ENCODE results near the gene SUFU. TPM values are rescaled to one million over a fixed set of nuclear protein-coding genes. Genes with fewer than 3 reads are reported as not detected.
A peak's percentile ranks its signal among the peaks of the same experiment; 100 is the strongest.

The SUFU gene
- total RNA-seq, 2 experiments from 2014 or later: 8.2 to 10.0 TPM

GRCh38 chr10:102673819-102674511, 170.2 kb downstream of the SUFU start:
- Mint-ChIP-seq H3K27ac (peak overlapping the region; percentile 34), H3K4me3 (peak overlapping the region; percentile 64), H3K36me3 (no peaks in the 10 kb centered on the region), H3K27me3 (no peaks in the 10 kb centered on the region), H3K4me1 (ENCODE audit: low read depth) (peaks cover 33% of the 10 kb centered on the region), H3K9me3 (no peaks in the 10 kb centered on the region)
- intact Hi-C loops (cut with micrococcal nuclease): loop anchor here (1.0 to 2.0 kb wide), 3 partner anchors 13 to 41 kb away; partner anchors contain the start of genes ARL3 and SFXN2
- POLR2A ChIA-PET: interaction anchor here (1.0 to 3.0 kb wide), 4 partner anchors 13 to 40 kb away, joined by 4 to 17 read pairs (median 12); partner anchors contain the start of genes ARL3, SFXN2 and TRIM8
- CTCF ChIA-PET: interaction anchor here (0.6 to 2.8 kb wide), 7 partner anchors 9 to 170 kb away, joined by 3 to 16 read pairs (median 4); partner anchors contain the start of genes ACTR1A, ARL3, SFXN2 and SUFU
- DNase-seq: peak; percentile 82

GRCh38 chr10:102674566-102674965, 170.8 kb downstream of the SUFU start:
- POLR2A ChIA-PET: interaction anchor here (1.0 to 3.0 kb wide), 4 partner anchors 14 to 39 kb away, joined by 4 to 17 read pairs (median 12); partner anchors contain the start of genes ARL3, SFXN2 and TRIM8
- H3K27me3 Mint-ChIP-seq: no peaks in the 10 kb centered on the region
- DNase-seq: no peak
- no peak overlapping the region for H3K4me3 Mint-ChIP-seq
- H3K4me1 Mint-ChIP-seq (ENCODE audit: low read depth): peaks cover 33% of the 10 kb centered on the region
- H3K27ac Mint-ChIP-seq: no peak overlapping the region
- intact Hi-C loops (cut with micrococcal nuclease): loop anchor here (1.0 to 2.0 kb wide), 3 partner anchors 13 to 40 kb away; partner anchors contain the start of genes ARL3 and SFXN2
- H3K36me3 Mint-ChIP-seq: no peaks in the 10 kb centered on the region
- CTCF ChIA-PET: interaction anchor here (1.1 to 2.8 kb wide), 7 partner anchors 10 to 171 kb away, joined by 3 to 16 read pairs (median 5); partner anchors contain the start of genes ACTR1A and SUFU
- H3K9me3 Mint-ChIP-seq: no peaks in the 10 kb centered on the region

- Mint-ChIP-seq H3K4me1 (ENCODE audit: low read depth) (peaks cover 33% of the 10 kb centered on the region), H3K36me3 (no peaks in the 10 kb centered on the region), H3K27ac (no peak overlapping the region), H3K27me3 (no peaks in the 10 kb centered on the region), H3K9me3 (no peaks in the 10 kb centered on the region), H3K4me3 (no peak overlapping the region)
- CTCF ChIA-PET: interaction anchor here (0.6 to 2.8 kb wide), 9 partner anchors 11 to 863 kb away, joined by 3 to 16 read pairs (median 4); partner anchors contain the start of genes ACTR1A, ARL3, SFXN2 and SUFU
- POLR2A ChIA-PET: interaction anchor here (1.0 to 3.0 kb wide), 5 partner anchors 9 to 39 kb away, joined by 4 to 17 read pairs (median 10); partner anchors contain the start of genes ARL3, SFXN2 and TRIM8
- intact Hi-C loops (cut with micrococcal nuclease): loop anchor here (2.0 kb wide), 1 partner anchor 40 kb away; the partner anchor contains the start of genes ARL3 and SFXN2
- DNase-seq: no peak
These were observed 171.4 kb downstream of the SUFU start for GRCh38 chr10:102675011-102675665.

- intact Hi-C loops (cut with micrococcal nuclease): loop anchor here (2.0 kb wide), 1 partner anchor 39 kb away; the partner anchor contains the start of genes ARL3 and SFXN2
- POLR2A ChIA-PET: interaction anchor here (0.7 to 3.0 kb wide), 6 partner anchors 10 to 38 kb away, joined by 4 to 17 read pairs (median 7); partner anchors contain the start of genes ARL3 and SFXN2
- Mint-ChIP-seq H3K9me3 (no peaks in the 10 kb centered on the region), H3K4me3 (no peak overlapping the region), H3K36me3 (no peaks in the 10 kb centered on the region), H3K27ac (no peak overlapping the region), H3K27me3 (no peaks in the 10 kb centered on the region), H3K4me1 (ENCODE audit: low read depth) (peaks cover 33% of the 10 kb centered on the region)
- CTCF ChIA-PET: interaction anchor here (0.6 to 2.8 kb wide), 11 partner anchors 13 to 1095 kb away, joined by 3 to 16 read pairs (median 3); partner anchors contain the start of genes ARL3 and SFXN2
- DNase-seq: no peak
These were observed 172.1 kb downstream of the SUFU start for GRCh38 chr10:102675666-102676533.

GRCh38 chr10:102676534-102677315, 173.0 kb downstream of the SUFU start:
- intact Hi-C loops (cut with micrococcal nuclease): no loop called here

GRCh38 chr10:102677331-102678067, 173.7 kb downstream of the SUFU start:
- peaks cover 1% of the 10 kb centered on the region for H3K36me3 Mint-ChIP-seq
- ChIA-PET CTCF (interaction anchor here (0.7 to 1.7 kb wide), 4 partner anchors 8 to 93 kb away, joined by 3 to 6 read pairs (median 4); no protein-coding TSS in a partner anchor), POLR2A (no interaction called here)
- no peaks in the 10 kb centered on the region for H3K9me3 Mint-ChIP-seq
- DNase-seq: no peak
- no peak overlapping the region for H3K27ac Mint-ChIP-seq
- no peak overlapping the region for H3K4me3 Mint-ChIP-seq
- peaks cover 45% of the 10 kb centered on the region for H3K4me1 Mint-ChIP-seq (ENCODE audit: low read depth)
- intact Hi-C loops (cut with micrococcal nuclease): no loop called here
- H3K27me3 Mint-ChIP-seq: no peaks in the 10 kb centered on the region

More at GRCh38 chr10:102676534-102677315, 173.0 kb downstream of the SUFU start:
- POLR2A ChIA-PET: interaction anchor here (0.7 to 0.8 kb wide), 2 partner anchors 34 to 37 kb away, joined by 4 read pairs; no protein-coding TSS in a partner anchor
- Mint-ChIP-seq H3K4me1 (ENCODE audit: low read depth) (peaks cover 38% of the 10 kb centered on the region), H3K27me3 (no peaks in the 10 kb centered on the region), H3K36me3 (peaks cover 1% of the 10 kb centered on the region), H3K4me3 (no peak overlapping the region), H3K9me3 (no peaks in the 10 kb centered on the region), H3K27ac (no peak overlapping the region)
- CTCF ChIA-PET: interaction anchor here (0.6 to 1.0 kb wide), 4 partner anchors 9 to 1095 kb away, joined by 3 to 4 read pairs (median 3); no protein-coding TSS in a partner anchor
- DNase-seq: no peak

- H3K4me1 Mint-ChIP-seq (ENCODE audit: low read depth): peaks cover 45% of the 10 kb centered on the region
- peaks cover 1% of the 10 kb centered on the region for H3K36me3 Mint-ChIP-seq
- no peak for DNase-seq
- H3K4me3 Mint-ChIP-seq: no peak overlapping the region
- POLR2A ChIA-PET: no interaction called here
- H3K9me3 Mint-ChIP-seq: no peaks in the 10 kb centered on the region
- H3K27ac Mint-ChIP-seq: no peak overlapping the region
- intact Hi-C loops (cut with micrococcal nuclease): no loop called here
- CTCF ChIA-PET: interaction anchor here (1.1 to 1.7 kb wide), 6 partner anchors 8 to 94 kb away, joined by 3 to 6 read pairs (median 4); no protein-coding TSS in a partner anchor
- no peaks in the 10 kb centered on the region for H3K27me3 Mint-ChIP-seq
These were observed 174.3 kb downstream of the SUFU start for GRCh38 chr10:102678068-102678400.

GRCh38 chr10:102678842-102679289, 175.1 kb downstream of the SUFU start:
- POLR2A ChIA-PET: no interaction called here
- H3K9me3 Mint-ChIP-seq: no peaks in the 10 kb centered on the region
- peaks cover 38% of the 10 kb centered on the region for H3K4me1 Mint-ChIP-seq (ENCODE audit: low read depth)
- no peak overlapping the region for H3K4me3 Mint-ChIP-seq
- intact Hi-C loops (cut with micrococcal nuclease): no loop called here
- peak; percentile 36 for DNase-seq
- CTCF ChIA-PET: interaction anchor here (0.9 to 1.7 kb wide), 9 partner anchors 9 to 223 kb away, joined by 3 to 6 read pairs (median 4); no protein-coding TSS in a partner anchor
- peaks cover 1% of the 10 kb centered on the region for H3K36me3 Mint-ChIP-seq
- H3K27me3 Mint-ChIP-seq: no peaks in the 10 kb centered on the region
- H3K27ac Mint-ChIP-seq: no peak overlapping the region

- peaks cover 1% of the 10 kb centered on the region for H3K36me3 Mint-ChIP-seq
- CTCF ChIA-PET: interaction anchor here (0.9 to 1.7 kb wide), 6 partner anchors 10 to 85 kb away, joined by 3 to 6 read pairs (median 4); no protein-coding TSS in a partner anchor
- intact Hi-C loops (cut with micrococcal nuclease): no loop called here
- H3K27me3 Mint-ChIP-seq: no peaks in the 10 kb centered on the region
- H3K9me3 Mint-ChIP-seq: no peaks in the 10 kb centered on the region
- DNase-seq: no peak
- no peak overlapping the region for H3K4me3 Mint-ChIP-seq
- POLR2A ChIA-PET: no interaction called here
- no peak overlapping the region for H3K27ac Mint-ChIP-seq
- H3K4me1 Mint-ChIP-seq (ENCODE audit: low read depth): peaks cover 31% of the 10 kb centered on the region
These were observed 175.8 kb downstream of the SUFU start for GRCh38 chr10:102679596-102679995.

- Mint-ChIP-seq H3K36me3 (peaks cover 6% of the 10 kb centered on the region), H3K9me3 (no peaks in the 10 kb centered on the region), H3K27ac (no peak overlapping the region), H3K4me1 (ENCODE audit: low read depth) (peaks cover 14% of the 10 kb centered on the region), H3K27me3 (no peaks in the 10 kb centered on the region), H3K4me3 (no peak overlapping the region)
- POLR2A ChIA-PET: no interaction called here
- intact Hi-C loops (cut with micrococcal nuclease): no loop called here
- CTCF ChIA-PET: interaction anchor here (1.2 kb wide), 1 partner anchor 12 kb away, joined by 6 read pairs; no protein-coding TSS in a partner anchor
- no peak for DNase-seq
These were observed 177.9 kb downstream of the SUFU start for GRCh38 chr10:102681696-102682095.

Measured in activated CD4-positive, alpha-beta memory T cell treated with anti-CD3 and anti-CD28 coated beads for 36 hours (primary cell).